Neural crest cell (in vitro differentiated cells): ENCODE data around the gene CUBN. TPM values are rescaled to one million over a fixed set of nuclear protein-coding genes. Genes with fewer than 3 reads are reported as not detected.

Experiments
- DNase-seq: peaks from one replicate; pipeline ENCODE4 v3.0.0; 2021; ENCODE audit warnings: low read depth, mixed read lengths, low spot score
- H3K27ac Mint-ChIP-seq: one replicate; pipeline ENCODE4 v1.8.0; 2021; ENCODE audit warnings: mild to moderate bottlenecking, mixed read lengths; ENCODE audit not compliant: unreplicated experiment
- H3K27me3 Mint-ChIP-seq: 2 replicates; pipeline ENCODE4 v1.8.0; 2021; ENCODE audit warnings: low read depth, mild to moderate bottlenecking, mixed read lengths
- H3K36me3 Mint-ChIP-seq: 2 replicates; pipeline ENCODE4 v1.8.0; 2021; ENCODE audit warnings: low read depth, mild to moderate bottlenecking, mixed read lengths
- H3K4me1 Mint-ChIP-seq: 2 replicates; pipeline ENCODE4 v1.8.0; 2021; ENCODE audit warnings: mixed read lengths
- H3K4me3 Mint-ChIP-seq: one replicate; pipeline ENCODE4 v1.8.0; 2021; ENCODE audit warnings: mild to moderate bottlenecking, mixed read lengths
- H3K9me3 Mint-ChIP-seq: 2 replicates; pipeline ENCODE4 v1.8.0; 2021; ENCODE audit warnings: mixed read lengths
- CTCF ChIP-seq: fragments of 200-600 bp; sonication (generic); conservative IDR thresholded peaks from 2 replicates; pipeline ENCODE4 v1.5.0; 2021; ENCODE audit warnings: antibody characterized with exemption, mild to moderate bottlenecking
- total RNA-seq: library from RNA; stranded (reverse); gene quantifications from 2 replicates; pipeline ENCODE4 v1.2.1, GENCODE V29; 2021

CUBN gene
- total RNA-seq, 1 donor from 2014 or later: 2.2 TPM

GRCh38 chr10:16996530-16996964 is 133.1 kb downstream of the CUBN start:
- Mint-ChIP-seq H3K27ac (no peak overlapping the region), H3K4me1 (peaks cover 55% of the 10 kb centered on the region), H3K36me3 (no peaks in the 10 kb centered on the region), H3K4me3 (peak overlapping the region; percentile 1), H3K9me3 (no peaks in the 10 kb centered on the region), H3K27me3 (no peaks in the 10 kb centered on the region)
- no peak for TF ChIP-seq CTCF
- no peak for DNase-seq

- Mint-ChIP-seq H3K4me3 (peak overlapping the region; percentile 11), H3K27me3 (no peaks in the 10 kb centered on the region), H3K36me3 (peaks cover 2% of the 10 kb centered on the region), H3K4me1 (peaks cover 60% of the 10 kb centered on the region), H3K27ac (peak overlapping the region; percentile 94), H3K9me3 (peaks cover 3% of the 10 kb centered on the region)
- no peak for DNase-seq
- no peak for TF ChIP-seq CTCF
Measured at GRCh38 chr10:16995867-16996529, 133.6 kb downstream of the CUBN start.

- H3K4me1 Mint-ChIP-seq: peaks cover 60% of the 10 kb centered on the region
- H3K36me3 Mint-ChIP-seq: peaks cover 4% of the 10 kb centered on the region
- H3K27me3 Mint-ChIP-seq: no peaks in the 10 kb centered on the region
Measured at GRCh38 chr10:16993186-16993585, 136.4 kb downstream of the CUBN start.

DNA sequence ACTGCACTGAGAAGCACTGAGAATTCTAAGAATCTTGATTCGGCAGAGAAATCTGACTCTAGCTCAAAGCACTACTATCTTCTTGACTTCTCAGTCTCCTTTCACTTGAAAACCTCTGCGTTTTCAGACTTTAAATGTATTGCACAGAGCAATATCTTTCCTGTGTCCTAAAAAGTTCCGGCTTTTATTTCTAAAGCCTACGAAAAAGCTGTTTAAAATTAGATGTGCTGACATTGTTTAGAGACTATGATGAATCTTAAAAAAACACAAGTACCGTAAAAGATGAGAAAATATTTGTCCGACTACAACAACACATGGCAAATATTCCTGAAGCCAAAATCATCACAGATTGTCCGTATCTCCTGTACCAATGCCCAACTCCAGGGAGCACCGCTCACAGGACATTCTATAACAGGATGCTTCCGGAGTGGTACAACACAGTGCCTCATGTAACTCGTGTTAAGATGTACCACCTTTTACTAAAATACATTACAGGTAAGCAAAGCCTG is 136.9 kb downstream of the CUBN start:
- no peak for TF ChIP-seq CTCF
- H3K27me3 Mint-ChIP-seq: no peaks in the 10 kb centered on the region
- peaks cover 66% of the 10 kb centered on the region for H3K4me1 Mint-ChIP-seq
- no peak for DNase-seq
- H3K27ac Mint-ChIP-seq: peak overlapping the region; percentile 24
- peaks cover 3% of the 10 kb centered on the region for H3K9me3 Mint-ChIP-seq
- H3K36me3 Mint-ChIP-seq: peaks cover 4% of the 10 kb centered on the region
- H3K4me3 Mint-ChIP-seq: no peak overlapping the region

More at GRCh38 chr10:16993186-16993585, 136.4 kb downstream of the CUBN start:
- Mint-ChIP-seq H3K9me3 (peaks cover 3% of the 10 kb centered on the region), H3K4me3 (no peak overlapping the region), H3K27ac (no peak overlapping the region)
- DNase-seq: no peak
- no peak for TF ChIP-seq CTCF

- no peak overlapping the region for H3K27ac Mint-ChIP-seq
- no peaks in the 10 kb centered on the region for H3K27me3 Mint-ChIP-seq
- no peak for DNase-seq
- peaks cover 4% of the 10 kb centered on the region for H3K36me3 Mint-ChIP-seq
- peaks cover 75% of the 10 kb centered on the region for H3K4me1 Mint-ChIP-seq
- TF ChIP-seq CTCF: no peak
- H3K4me3 Mint-ChIP-seq: no peak overlapping the region
- H3K9me3 Mint-ChIP-seq: peaks cover 3% of the 10 kb centered on the region
Measured at GRCh38 chr10:16991011-16991410, 138.6 kb downstream of the CUBN start.
